GM19238 (cell line): Measurements from ENCODE around the gene ZSCAN21.

ENCODE experiments used
- DNase-seq: peaks from one replicate; pipeline ENCODE4 v3.0.0; 2011; ENCODE audit warnings: low spot score; ENCODE audit not compliant: insufficient read length

ZSCAN21 gene

DNA sequence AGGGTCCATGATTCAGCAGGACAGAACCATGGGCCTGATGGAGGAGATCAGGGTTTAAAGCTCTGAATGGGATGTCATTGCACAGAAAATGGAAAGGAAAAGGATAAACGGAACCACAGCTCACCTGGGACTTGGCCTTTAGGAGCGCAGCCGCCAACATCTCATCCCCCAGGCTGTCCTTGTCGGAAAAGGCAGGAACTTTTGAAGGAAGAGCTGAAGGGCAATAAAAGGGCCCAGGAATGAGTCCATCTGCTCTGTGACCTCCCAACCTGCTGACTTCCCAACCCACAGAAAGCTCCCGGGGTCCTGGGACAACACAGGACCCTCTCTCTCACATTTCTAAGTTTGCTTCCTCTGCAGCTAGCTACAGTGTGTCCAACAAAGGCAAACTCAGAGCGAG lies 25.8 kb downstream of the ZSCAN21 start:
- DNase-seq, result no peak

DNA sequence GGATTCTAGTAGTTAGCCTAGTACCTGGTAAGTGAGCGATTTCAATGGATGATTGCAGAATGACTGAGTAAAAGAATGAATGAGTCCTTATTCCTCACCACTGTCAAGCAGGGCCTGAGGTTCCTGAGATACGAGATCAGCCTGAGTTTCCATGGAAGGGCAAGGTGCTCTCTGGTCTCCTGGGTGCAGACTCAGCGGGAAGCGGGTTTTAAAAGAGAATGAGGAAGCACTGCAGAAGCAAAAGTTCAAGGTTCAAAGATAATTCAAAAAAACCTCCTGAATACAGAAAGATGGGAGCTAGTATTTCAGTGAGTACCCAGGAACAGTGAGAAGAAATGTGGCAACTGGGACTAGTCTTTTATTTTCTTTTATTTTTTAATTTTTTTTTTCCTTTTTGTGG lies 27.6 kb downstream of the ZSCAN21 start:
- DNase-seq, result no peak

DNA sequence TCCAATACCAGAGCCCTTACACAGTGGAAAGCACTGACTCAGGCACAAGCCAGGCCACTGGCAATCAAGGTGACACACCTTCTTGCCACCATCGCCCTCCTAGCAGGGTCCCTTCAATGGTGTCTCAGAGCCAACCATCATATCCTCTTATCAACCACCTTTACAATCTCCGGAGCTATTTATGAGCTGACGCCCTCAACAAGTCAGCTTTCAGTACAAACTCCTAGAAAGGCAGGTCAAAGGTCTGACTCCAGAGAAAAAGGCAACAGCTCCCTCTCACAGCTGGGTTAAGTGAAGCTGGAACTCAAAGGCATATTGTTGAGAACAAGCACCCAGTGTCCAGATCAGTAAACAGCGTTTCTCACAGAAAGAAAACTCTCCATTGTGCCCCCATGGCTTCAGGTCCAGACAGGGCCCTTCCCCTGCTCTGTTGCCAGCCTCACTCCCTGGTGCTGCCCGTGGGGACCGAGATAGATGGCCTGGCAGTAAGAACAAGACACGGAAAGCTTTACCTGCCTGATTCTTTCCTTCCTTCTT lies 29.5 kb downstream of the ZSCAN21 start:
- DNase-seq, result no peak

DNA sequence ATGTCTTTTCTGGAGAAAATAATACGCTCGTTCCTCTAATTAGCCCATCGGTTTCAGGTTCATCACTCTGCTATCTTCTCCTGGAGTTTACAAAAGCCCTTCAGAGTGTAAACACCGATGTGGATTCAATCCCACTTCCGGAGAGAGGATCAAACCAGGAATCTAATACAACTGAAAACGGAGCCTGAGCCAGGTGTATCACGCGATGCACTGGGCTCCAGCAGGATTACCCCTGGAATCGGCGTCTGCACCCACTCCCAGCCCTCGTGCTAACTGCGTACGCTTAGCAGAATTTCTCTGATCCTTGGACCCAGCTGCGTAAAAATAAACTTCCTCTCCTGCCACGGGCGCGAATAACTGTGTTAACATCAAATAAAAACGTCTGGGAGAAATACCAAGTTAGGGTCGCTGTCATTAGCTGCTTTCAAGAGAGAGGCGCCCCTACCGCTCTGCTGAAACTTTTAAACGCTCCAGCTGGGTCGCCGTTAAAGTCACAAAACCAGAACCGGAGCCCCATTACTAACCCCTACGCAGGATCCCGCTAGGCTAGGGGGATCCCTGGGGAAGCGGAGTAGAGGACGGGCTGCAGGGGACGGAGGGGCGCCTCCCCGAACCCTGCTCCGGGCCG lies 31.4 kb downstream of the ZSCAN21 start:
- DNase-seq, result no peak

DNA sequence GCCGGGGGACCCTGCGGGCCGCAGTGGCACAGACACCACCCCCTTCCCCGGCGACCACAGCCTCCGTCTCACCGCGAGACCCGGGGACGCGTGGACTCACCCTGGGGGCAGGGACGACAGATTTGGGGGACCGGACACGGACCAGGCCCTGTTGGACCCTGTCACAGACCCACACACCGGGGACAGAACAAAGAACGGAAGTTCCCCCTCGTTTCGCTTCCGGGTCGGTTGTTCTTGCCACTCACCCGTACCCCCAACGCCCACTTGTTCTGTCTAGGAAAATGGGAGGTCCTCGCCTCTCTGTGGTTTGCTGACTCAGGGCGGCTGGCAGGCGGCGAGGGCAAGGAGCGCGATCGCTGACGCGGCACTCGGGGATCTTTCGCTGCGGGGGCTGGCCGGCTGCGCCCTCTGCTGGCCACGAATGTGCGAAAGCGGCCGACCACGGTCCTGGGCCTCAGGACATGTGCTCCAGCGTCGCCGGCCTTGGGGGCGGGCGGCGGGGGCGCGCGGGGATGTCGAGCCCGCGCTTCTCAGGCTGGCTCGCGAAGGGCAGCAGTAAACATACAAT lies 32.0 kb downstream of the ZSCAN21 start, which contains the start of gene ZNF3:
ZNF3 (minus strand) TSS at position 189 of the 568 bp plus-strand sequence. CDS start 4,366 bp downstream, outside the sequence.
- DNase-seq, result peak; percentile 86

DNA sequence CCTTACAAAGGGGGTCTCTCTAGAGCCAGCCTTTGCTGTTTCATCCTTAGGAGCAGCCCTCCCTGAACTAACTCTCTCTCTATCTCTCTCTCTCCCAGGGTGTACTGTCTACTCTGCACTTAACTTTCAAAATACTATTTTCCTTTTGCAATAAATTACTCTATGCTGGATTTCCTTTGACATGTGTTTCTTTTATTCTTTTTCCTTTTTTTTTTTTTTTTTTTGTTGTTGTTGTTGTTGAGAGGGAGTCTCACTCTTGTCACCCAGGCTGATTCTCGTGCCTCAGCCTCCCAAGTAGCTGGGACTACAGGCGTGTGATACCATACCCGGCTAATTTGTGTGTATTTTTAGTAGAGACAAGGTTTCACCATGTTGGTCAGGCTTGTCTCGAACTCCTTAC lies 33.4 kb downstream of the ZSCAN21 start:
- DNase-seq, result no peak

DNA sequence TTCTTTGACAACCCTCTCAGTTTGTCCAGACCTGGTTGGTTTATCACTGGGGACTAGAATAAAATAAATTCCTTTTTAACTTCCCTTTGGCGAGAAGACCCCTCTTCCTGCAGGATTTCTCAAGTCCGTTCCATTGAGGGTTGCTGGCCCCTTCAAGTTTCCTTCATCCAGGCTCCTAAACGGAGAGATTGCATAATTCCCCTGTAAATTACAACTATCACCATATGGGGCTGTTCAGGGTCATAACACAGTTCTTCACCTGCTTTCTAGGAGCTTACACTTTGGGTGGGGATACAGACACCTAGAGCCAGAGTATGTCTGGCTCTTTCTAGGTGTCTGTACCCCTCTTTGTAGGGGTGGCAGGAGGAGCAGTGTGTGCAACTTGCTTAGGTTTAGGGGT lies 35.9 kb downstream of the ZSCAN21 start:
- no peak for DNase-seq

DNA sequence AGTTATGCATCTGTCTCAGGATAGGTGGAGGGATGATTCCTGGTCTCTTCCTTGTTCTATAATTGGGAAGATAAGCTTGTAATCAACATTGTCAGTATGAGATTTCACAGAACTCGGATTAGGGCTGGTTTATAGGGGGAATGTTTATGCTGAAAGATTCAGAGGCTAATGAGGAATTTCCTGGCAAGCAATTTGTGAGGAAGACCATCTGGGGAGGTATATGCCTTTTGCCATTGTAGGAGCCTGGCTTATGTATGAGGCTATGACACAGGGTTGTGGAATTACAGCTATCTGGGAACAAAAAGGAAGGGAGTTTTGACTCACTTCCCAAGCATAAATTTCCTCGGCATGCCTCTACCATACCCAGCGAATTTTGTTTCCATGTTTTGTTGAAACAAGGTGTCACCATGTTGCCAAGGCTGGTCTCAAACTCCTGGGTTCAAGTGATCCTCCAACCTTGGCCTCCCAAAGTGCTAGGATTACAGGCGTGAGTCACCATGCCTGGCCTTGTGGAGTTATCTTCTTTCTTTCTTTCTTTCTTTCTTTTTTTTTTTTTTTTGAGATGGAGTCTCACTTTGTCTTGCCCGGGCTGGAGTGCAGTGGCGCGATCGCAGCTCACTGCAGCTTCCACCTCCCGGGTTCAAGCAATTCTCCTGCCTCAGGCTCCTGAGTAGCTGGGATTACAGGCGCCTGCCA lies 37.6 kb downstream of the ZSCAN21 start:
- DNase-seq, result no peak

DNA sequence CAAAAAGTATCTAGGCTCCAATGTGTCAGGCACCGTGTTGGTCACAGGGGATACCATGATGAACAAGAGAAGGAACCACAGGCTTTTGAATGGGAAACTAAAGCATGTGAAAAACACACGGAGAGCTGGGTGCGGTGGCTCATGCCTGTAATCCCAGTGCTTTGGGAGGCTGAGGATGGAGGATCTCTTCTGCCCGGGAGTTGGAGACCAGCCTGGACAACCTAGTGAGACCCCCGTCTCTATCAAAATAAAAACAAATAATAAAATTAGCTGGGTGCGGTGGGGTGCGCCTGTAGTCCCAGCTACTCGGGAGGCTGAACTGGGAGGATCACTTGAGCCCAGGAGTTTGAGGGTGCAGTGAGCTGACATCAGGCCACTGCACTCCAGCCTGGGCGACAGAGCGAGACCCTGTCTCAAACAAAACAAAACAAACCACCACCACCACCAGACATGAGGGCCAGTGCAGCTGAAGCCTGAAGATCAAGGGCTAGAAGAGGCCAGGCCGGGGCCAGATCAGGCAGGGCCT lies 38.6 kb downstream of the ZSCAN21 start:
- DNase-seq, result no peak

DNA sequence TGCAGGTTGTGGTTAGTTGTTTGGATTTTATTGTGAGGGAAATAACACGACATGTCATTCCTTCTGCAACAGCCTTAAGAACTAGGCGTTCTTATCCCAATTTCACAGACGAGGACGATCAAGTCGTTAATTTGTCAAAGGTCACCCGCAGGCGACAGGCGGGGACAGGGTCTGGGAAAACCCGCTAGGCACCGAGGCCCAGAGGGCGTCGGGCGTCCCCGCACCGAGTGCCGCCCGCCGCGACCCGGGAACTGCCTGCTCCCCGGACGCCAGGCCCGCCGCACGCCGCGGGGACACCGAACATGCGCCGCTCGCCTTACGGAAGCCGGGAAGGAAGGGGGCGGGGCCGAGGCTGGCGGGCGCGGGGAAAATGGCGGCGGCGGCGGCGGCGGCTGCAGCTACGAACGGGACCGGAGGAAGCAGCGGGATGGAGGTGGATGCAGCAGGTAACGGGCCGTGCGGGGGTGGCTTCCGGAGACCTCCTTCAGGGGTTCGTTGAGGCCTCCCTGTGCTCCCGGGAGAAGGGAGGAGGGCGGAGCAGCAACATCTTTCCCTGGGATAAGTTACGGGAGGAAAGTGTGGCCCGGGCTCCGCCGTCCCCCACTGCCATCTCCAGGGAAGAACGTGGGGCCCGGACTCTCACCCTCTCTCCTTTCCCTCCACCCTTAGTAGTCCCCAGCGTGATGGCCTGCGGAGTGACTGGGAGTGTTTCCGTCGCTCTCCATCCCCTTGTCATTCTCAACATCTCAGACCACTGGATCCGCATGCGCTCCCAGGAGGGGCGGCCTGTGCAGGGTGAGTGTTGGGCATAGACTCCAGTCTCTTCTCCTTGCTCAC lies 39.3 kb downstream of the ZSCAN21 start, which contains the start of gene COPS6:
COPS6 (plus strand) TSS at position 349 of the 837 bp plus-strand sequence; CDS start at position 371, 22 bp downstream.
- peak; percentile 79 for DNase-seq

DNA sequence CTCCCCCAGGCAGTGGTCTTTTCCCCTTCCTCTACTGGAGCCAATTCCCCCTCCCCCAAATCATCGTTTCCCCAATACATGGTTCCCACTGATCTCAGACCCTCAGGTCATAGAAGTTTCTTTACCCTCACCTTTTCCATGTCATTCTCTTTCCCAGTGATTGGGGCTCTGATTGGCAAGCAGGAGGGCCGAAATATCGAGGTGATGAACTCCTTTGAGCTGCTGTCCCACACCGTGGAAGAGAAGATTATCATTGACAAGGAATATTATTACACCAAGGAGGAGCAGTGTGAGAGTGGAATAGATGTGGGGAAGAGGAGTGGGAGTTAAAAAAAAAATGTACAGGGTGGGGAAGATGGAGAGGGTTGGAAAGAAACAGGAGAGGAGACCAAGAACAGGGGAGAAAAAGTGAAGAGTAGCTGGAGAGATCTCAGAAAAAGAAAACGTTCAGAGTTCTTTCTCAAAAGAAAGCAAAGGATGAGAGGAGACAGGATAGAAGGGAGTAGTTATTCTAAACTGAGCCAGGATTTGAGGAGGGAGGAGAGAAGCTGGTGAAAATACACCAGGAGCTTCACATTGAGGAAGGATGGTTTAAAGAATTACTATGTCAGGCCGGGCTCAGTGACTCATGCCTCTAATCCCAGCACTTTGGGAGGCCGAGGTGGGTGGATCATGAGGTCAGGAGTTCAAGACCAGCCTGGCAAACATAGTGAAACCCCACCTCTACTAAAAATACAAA lies 40.1 kb downstream of the ZSCAN21 start:
- DNase-seq, result no peak

DNA sequence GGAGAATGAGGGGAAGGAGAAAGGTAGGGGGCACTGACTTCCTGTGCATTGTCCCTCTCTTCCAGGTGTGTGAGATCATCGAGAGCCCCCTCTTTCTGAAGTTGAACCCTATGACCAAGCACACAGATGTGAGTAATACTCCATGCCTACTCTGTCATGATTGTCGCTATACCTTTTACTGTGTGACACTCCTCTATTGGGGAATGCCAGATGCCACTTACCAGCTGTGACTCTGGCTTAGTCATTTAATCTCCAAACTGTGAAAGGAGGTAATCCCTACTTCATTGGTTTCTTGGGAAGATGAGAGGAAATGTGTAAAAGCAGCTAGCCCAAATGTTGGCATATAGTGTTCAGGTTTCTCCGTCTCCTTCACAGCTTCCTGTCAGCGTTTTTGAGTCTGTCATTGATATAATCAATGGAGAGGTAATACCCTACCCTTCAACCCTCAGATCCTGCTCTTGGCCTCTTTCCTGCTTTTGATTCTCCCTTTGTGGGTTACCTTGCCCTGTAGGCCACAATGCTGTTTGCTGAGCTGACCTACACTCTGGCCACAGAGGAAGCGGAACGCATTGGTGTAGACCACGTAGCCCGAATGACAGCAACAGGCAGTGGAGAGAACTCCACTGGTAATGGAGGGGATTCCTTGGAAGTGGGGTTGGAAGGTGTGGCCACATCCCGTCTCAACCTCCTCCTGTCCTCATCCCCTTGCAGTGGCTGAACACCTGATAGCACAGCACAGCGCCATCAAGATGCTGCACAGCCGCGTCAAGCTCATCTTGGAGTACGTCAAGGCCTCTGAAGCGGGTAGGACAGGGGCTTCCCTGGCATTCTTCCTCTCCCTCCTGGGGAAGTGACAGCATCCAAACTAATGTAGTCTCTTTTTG lies 41.2 kb downstream of the ZSCAN21 start:
- no peak for DNase-seq

DNA sequence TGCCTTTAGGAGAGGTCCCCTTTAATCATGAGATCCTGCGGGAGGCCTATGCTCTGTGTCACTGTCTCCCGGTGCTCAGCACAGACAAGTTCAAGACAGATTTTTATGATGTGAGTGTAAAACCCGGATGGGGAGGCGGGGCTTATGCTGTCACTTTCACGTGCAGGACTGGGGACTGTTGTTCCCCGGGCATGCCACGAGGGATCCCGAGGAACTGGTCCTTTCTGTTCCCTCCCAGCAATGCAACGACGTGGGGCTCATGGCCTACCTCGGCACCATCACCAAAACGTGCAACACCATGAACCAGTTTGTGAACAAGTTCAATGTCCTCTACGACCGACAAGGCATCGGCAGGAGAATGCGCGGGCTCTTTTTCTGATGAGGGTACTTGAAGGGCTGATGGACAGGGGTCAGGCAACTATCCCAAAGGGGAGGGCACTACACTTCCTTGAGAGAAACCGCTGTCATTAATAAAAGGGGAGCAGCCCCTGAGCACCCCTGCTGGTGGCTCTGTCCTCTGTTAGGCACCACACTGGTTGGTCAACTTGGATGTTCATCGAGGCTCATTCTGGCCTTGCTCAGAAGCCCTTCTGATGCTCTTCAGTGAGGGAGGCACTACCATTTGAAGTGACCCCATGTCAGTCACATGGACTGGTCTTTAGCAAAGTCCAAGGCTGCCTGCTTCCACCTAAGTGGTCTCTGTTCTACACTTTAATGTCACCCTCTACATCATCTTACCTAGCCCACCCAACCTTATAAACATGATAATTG lies 42.0 kb downstream of the ZSCAN21 start:
- DNase-seq, result no peak

DNA sequence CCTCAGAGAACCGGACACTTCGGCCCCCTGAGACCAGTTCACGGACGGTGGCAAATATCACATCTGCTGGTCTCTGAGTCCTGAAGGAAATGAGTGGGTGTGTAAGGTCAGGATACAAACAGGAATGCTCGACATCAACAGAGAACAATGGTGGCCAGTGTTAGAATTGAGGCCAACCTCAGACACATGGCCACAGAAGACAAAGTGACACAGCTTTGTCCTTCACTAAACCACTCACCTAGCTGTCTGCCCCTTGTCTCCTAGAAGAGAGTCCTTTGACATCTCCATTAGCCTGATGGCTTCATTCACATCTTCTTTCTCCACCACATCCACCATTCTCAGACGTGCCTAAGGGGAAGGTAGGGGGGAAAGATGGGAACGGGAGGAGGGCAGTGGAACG lies 43.5 kb downstream of the ZSCAN21 start:
- no peak for DNase-seq

DNA sequence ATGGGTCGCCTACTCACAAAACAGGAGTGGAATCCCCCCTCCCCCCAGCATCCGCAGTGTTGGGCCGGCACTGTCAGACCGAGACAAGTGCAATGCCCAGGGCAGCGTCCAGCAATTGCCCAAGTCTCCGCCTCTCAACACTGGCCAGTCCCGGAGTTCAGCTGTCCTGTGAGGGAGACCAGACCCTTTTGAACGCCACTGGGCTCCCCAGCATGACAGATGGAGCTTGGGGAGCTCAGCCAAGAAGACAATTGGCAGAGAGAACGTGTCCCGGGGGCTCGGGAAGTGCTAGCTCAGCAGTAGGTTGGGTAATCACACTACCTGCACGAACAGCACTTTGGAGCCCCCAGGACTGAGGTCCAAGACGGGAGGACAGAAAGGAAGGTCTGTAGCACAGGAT lies 43.9 kb downstream of the ZSCAN21 start:
- no peak for DNase-seq

DNA sequence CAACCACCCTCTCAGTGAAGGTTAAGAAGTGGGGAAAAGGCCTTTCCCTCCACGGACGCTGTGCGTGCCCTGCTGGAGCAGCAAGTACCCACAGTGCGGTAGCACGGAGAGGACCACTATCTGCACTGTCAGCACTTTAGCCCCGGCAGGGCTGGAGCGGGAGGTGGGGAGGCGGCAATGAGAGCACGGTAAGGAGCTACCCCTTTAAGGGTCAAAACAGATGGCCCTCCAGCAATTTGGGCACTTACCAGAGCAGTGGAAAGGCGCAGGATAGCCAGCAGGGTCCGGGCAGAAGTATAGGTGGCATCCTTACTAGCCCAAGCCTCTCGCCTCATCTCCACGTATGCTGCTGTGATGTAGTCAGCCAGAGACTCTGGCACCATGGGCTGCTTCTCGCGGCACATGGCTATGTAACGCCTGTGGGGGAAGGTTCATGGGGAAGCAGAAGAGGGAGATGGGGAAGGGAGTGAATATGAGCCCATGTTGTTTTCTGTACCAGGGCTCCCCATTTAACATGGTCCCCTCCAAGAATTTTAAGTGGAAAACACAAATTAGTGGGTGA lies 44.4 kb downstream of the ZSCAN21 start:
- no peak for DNase-seq

DNA sequence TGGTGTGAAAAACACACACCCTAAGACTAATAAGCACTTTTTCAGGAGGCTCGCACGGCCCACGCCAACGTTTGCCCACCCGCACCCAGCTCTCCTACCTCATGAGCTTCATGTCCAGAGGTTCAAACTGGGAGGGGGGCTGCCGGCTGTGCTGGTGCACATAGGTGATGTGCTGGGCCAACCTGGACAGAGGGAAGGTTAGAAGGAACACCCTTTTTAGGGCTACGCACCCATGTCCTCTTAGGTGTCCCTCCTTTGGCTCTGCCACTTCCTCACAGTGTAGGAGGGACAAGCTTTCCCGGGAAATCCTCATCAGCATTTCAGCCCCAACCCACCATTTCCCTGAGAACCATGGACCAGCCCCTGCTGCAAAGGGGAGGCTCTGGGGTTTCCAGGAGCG lies 45.7 kb downstream of the ZSCAN21 start:
- no peak for DNase-seq

DNA sequence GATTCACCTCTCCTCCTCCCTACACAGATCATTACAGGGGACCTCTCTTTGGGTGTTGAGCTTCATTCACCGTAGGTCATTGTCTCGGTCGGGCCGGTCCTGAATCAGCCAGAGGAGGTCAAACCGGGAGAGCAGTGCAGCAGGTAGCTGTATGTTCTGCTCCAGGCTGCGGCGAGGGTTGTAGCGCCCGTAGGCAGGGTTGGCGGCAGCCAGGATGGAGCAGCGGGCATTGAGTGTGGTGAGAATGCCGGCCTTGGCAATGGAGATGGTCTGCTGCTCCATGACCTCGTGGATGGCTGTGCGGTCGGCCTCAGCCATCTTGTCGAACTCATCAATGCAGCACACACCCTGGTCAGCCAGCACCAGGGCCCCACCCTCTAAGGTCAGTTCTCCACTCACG lies 46.1 kb downstream of the ZSCAN21 start:
- DNase-seq, result no peak

DNA sequence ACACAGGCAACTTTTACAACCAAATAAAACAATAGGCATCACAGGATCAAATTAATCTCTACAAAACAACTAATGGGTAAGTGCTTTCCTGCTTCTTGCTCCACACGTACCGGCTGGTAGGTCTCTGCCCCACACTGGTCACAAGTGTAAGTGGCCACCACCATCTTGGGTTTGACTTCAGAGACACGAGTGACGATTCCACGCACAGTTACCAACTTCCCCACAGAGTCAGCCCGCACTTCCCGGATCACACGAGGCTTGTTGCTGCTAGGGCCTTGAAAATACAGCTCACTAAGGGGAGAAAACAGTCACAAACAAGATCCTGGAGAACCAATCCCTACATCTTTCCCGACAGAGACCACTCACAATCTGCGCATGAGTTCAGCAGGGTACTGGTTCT lies 49.3 kb downstream of the ZSCAN21 start:
- DNase-seq, result no peak
